OCI-LY1 (cell line): ENCODE results near the gene NCOR1.
A peak's percentile ranks its signal among the peaks of the same experiment; 100 is the strongest.
"Not testable (repeated sequence)": the region's sequence is repeated elsewhere in the genome, so short reads cannot be mapped to it uniquely, and the experiment has no call there.

Experiments used
- H2AFZ ChIP-seq: fragments of 200-600 bp; sonication (generic), shearing (Covaris generic); 2 replicates; pipeline ENCODE4 v1.6.0; 2014; ENCODE audit warnings: antibody characterized with exemption, mild to moderate bottlenecking, low read length
- H3F3A ChIP-seq: fragments of 200-600 bp; sonication (generic), shearing (Covaris generic); 2 replicates; pipeline ENCODE4 v1.6.0; 2014; ENCODE audit warnings: mild to moderate bottlenecking, antibody characterized with exemption, low read length, moderate library complexity; ENCODE audit not compliant: insufficient read depth
- H3K27ac ChIP-seq: fragments of 200-600 bp; sonication (generic); 2 replicates; pipeline ENCODE4 v1.5.1; 2014; ENCODE audit warnings: low read length, mixed run types, mild to moderate bottlenecking, low read depth; ENCODE audit not compliant: poor library complexity, severe bottlenecking
- H3K27me3 ChIP-seq: fragments of 200-600 bp; sonication (generic); 2 replicates; pipeline ENCODE4 v1.6.0; 2014; ENCODE audit warnings: antibody characterized with exemption, mild to moderate bottlenecking, low read length, moderate library complexity; ENCODE audit not compliant: insufficient read depth
- H3K36me3 ChIP-seq: fragments of 200-600 bp; sonication (generic); 2 replicates; pipeline ENCODE4 v1.6.1; 2014; ENCODE audit warnings: mild to moderate bottlenecking, antibody characterized with exemption, low read length, moderate library complexity, mixed read lengths; ENCODE audit not compliant: insufficient read depth
- H3K4me1 ChIP-seq: fragments of 200-600 bp; sonication (generic); 2 replicates; pipeline ENCODE4 v1.5.1; 2014; ENCODE audit warnings: mild to moderate bottlenecking, low read length, moderate library complexity; ENCODE audit not compliant: insufficient read depth, severe bottlenecking
- H3K4me2 ChIP-seq: fragments of 200-600 bp; sonication (generic), shearing (Covaris generic); 2 replicates; pipeline ENCODE4 v1.6.1; 2014; ENCODE audit warnings: low read length
- H3K4me3 ChIP-seq: fragments of 200-600 bp; sonication (generic); 2 replicates; pipeline ENCODE4 v1.5.1; 2014; ENCODE audit warnings: low read length, low read depth, mild to moderate bottlenecking, mixed read lengths; ENCODE audit not compliant: poor library complexity, severe bottlenecking
- H3K79me2 ChIP-seq: fragments of 200-600 bp; shearing (Covaris generic); 2 replicates; pipeline ENCODE4 v1.6.1; 2016; ENCODE audit warnings: mixed run types, low read length, mixed read lengths; ENCODE audit not compliant: insufficient read depth
- H3K9ac ChIP-seq: fragments of 200-600 bp; sonication (generic), shearing (Covaris generic); 2 replicates; pipeline ENCODE4 v1.6.1; 2014; ENCODE audit warnings: mild to moderate bottlenecking, low read length, mixed read lengths
- H3K9me2 ChIP-seq: fragments of 200-600 bp; sonication (generic), shearing (Covaris generic); 2 replicates; pipeline ENCODE4 v1.6.1; 2014; ENCODE audit warnings: low read depth, mild to moderate bottlenecking, low read length, mixed read lengths
- H3K9me3 ChIP-seq: fragments of 200-600 bp; shearing (Covaris generic); 2 replicates; pipeline ENCODE4 v1.6.1; 2014; ENCODE audit warnings: low read length, mixed read lengths
- H4K20me1 ChIP-seq: fragments of 200-600 bp; sonication (generic), shearing (Covaris generic); 2 replicates; pipeline ENCODE4 v1.6.0; 2016; ENCODE audit warnings: mild to moderate bottlenecking, low read length; ENCODE audit not compliant: insufficient read depth
- EZH2 ChIP-seq: fragments of 200-600 bp; sonication (generic), shearing (Covaris generic); IDR thresholded peaks from 2 replicates; pipeline ENCODE4 v1.8.0; 2017; ENCODE audit warnings: borderline replicate concordance, mixed run types, mild to moderate bottlenecking, antibody characterized with exemption, low read length, moderate library complexity, mixed read lengths
- TF ChIP-seq, protein P1 (sequence below): fragments of 200-600 bp; sonication (generic), shearing (Covaris generic); IDR thresholded peaks from 2 replicates; pipeline ENCODE4 v1.5.1; 2017; ENCODE audit warnings: mild to moderate bottlenecking, antibody characterized with exemption, low read length, moderate library complexity, mixed read lengths

The NCOR1 gene

DNA sequence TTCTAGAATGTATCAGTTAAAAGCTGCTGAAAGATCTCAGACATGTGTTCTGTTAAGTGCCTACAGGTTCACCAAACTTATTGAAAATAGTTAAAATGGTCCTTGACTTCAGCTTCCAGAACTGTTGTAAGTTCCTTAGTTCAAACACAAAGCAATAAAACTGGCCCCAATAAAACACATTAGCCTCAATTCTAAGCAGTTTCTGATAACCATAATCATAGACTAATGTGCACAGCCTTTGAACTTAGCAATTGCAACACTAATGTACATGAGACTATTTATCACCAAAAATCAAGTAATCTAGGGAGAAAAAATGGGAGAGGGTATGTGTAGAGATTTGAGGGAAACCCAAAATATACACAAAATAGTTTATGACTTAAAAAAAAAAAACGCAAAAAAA lies 17.1 kb upstream of the NCOR1 start:
- H3K9ac ChIP-seq, result no peak overlapping the region
- H3K4me3 ChIP-seq, result no peak overlapping the region
- no peaks in the 10 kb centered on the region for H3K9me2 ChIP-seq
- H4K20me1 ChIP-seq, result no peaks in the 10 kb centered on the region
- no peak for TF ChIP-seq EZH2
- TF ChIP-seq, protein P1, sequence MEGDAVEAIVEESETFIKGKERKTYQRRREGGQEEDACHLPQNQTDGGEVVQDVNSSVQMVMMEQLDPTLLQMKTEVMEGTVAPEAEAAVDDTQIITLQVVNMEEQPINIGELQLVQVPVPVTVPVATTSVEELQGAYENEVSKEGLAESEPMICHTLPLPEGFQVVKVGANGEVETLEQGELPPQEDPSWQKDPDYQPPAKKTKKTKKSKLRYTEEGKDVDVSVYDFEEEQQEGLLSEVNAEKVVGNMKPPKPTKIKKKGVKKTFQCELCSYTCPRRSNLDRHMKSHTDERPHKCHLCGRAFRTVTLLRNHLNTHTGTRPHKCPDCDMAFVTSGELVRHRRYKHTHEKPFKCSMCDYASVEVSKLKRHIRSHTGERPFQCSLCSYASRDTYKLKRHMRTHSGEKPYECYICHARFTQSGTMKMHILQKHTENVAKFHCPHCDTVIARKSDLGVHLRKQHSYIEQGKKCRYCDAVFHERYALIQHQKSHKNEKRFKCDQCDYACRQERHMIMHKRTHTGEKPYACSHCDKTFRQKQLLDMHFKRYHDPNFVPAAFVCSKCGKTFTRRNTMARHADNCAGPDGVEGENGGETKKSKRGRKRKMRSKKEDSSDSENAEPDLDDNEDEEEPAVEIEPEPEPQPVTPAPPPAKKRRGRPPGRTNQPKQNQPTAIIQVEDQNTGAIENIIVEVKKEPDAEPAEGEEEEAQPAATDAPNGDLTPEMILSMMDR, result no peak
- no peak overlapping the region for H3K4me2 ChIP-seq
- 0 out of 2 replicates have a peak, but pooled peaks cover 5% of the 10 kb centered on the region for H3K79me2 ChIP-seq
- no peaks in the 10 kb centered on the region; the same call in 1 of the 2 replicates for H3F3A ChIP-seq
- H3K27me3 ChIP-seq, result no peaks in the 10 kb centered on the region
- no peak overlapping the region for H3K27ac ChIP-seq
- H3K4me1 ChIP-seq, result peaks cover 12% of the 10 kb centered on the region
- H3K36me3 ChIP-seq, result peaks cover 10% of the 10 kb centered on the region
- H2AFZ ChIP-seq, result no peak overlapping the region
- no peaks in the 10 kb centered on the region for H3K9me3 ChIP-seq

DNA sequence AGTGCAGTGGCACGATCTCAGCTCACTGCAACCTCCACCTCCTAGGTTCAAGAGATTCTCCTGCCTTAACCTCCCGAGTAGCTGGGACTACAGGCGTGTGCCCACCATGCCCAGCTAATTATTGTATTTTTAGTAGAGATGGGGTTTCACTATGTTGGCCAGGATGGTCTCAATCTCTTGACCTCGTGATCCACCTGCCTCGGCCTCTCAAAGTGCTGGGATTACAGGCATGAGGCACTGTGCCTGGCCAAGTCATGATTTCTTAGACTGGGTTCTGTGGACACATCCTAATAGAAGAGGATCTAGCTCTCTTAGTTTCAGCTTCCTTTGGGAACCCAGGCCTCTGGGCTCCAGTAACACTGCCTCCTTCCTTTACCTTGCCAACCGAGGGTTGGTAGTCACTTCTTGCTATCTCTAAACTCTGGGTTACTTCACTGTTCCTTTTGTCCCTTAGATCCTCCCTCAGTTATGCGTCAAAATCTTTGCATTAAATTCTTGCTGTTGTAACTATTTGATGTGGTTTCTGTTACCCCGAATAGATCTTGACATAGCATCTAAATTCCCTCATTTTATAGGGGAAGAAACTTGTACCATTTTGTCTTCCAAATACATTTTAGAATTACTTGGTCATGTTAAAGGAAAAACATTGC lies 14.7 kb upstream of the NCOR1 start:
- H3K27ac ChIP-seq, H3K79me2 ChIP-seq, H3K4me3 ChIP-seq, H3K9me2 ChIP-seq, H3K27me3 ChIP-seq, H4K20me1 ChIP-seq, H2AFZ ChIP-seq, H3K9me3 ChIP-seq, H3F3A ChIP-seq, H3K9ac ChIP-seq, H3K4me2 ChIP-seq, H3K36me3 ChIP-seq: not testable (repeated sequence)
- H3K4me1 ChIP-seq, result peaks cover 12% of the 10 kb centered on the region

DNA sequence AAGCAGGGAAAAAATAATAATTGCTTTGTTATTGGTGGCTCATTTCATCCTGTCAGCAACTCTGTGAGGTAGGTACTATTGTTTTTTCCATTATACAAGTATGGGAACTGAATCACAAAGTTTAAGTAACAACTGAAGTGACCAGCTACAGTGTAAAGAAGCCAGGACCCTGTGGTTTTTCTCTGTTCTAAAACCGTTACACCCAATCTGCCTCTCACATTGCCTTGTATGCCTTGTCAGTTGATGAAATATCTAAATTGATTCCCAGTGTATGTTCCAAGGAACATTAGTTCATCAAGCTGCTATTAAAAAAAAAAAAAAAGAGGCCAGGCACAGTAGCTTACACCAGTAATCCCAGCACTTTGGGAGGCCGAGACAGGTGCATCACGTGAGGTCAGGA lies 7.1 kb upstream of the NCOR1 start:
- no peak overlapping the region for H3K27ac ChIP-seq
- peaks cover 10% of the 10 kb centered on the region; the same call in 1 of the 2 replicates for H3K36me3 ChIP-seq
- H3K4me1 ChIP-seq, result peaks cover 13% of the 10 kb centered on the region
- no peaks in the 10 kb centered on the region for H3F3A ChIP-seq
- no peak for TF ChIP-seq EZH2
- TF ChIP-seq, protein P1, result no peak
- no peaks in the 10 kb centered on the region for H3K9me2 ChIP-seq
- H3K27me3 ChIP-seq, result no peaks in the 10 kb centered on the region
- no peak overlapping the region for H3K4me3 ChIP-seq
- no peaks in the 10 kb centered on the region for H4K20me1 ChIP-seq
- H2AFZ ChIP-seq, result no peak overlapping the region
- H3K4me2 ChIP-seq, result no peak overlapping the region
- H3K9me3 ChIP-seq, result no peaks in the 10 kb centered on the region
- peaks cover 24% of the 10 kb centered on the region for H3K79me2 ChIP-seq
- H3K9ac ChIP-seq, result no peak overlapping the region

DNA sequence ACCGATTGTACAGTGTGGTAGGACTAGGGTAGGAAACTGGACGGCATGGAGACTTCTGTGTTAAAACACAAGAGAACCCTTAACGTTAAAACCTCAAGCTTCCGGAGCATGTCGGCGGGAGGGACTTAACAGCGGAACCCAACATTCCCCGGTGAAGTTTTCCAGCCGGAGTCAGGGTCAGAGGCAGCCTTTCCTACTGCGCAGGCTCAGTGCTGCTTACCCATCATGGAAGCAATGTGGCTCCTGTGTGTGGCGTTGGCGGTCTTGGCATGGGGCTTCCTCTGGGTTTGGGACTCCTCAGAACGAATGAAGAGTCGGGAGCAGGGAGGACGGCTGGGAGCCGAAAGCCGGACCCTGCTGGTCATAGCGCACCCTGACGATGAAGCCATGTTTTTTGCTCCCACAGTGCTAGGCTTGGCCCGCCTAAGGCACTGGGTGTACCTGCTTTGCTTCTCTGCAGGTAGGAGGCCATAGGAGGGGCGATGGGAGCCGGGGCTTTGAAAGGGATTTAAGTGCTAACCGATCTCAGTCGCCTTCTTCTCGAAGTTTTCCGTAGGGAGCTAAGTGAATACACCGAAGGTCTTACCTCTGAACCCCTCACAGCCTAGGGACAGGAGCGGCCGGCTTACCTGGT lies 1.8 kb upstream of the NCOR1 start, which contains the start of gene PIGL:
TSS of gene PIGL (plus strand) at position 209 of the 634 bp plus-strand sequence. CDS start at position 226, 17 bp downstream.
- no peaks in the 10 kb centered on the region for H3K27me3 ChIP-seq
- no peak for TF ChIP-seq EZH2
- TF ChIP-seq, protein P1, result no peak
- H3K79me2 ChIP-seq, result peaks cover 58% of the 10 kb centered on the region
- peak within 1 kb of the TSS; percentile 97 for H3K4me2 ChIP-seq
- H3K36me3 ChIP-seq, result peaks cover 10% of the 10 kb centered on the region; the same call in 1 of the 2 replicates
- peaks cover 47% of the 10 kb centered on the region for H3K4me1 ChIP-seq
- H3K9me3 ChIP-seq, result no peaks in the 10 kb centered on the region
- peak within 1 kb of the TSS; percentile 88 for H3K27ac ChIP-seq
- H3K9me2 ChIP-seq, result no peaks in the 10 kb centered on the region
- peak within 1 kb of the TSS; percentile 81 for H3K9ac ChIP-seq
- H2AFZ ChIP-seq, result peak within 1 kb of the TSS; percentile 58; the same call in 1 of the 2 replicates
- H3K4me3 ChIP-seq, result peak within 1 kb of the TSS; percentile 84
- H3F3A ChIP-seq, result no peaks in the 10 kb centered on the region
- H4K20me1 ChIP-seq, result no peaks in the 10 kb centered on the region

DNA sequence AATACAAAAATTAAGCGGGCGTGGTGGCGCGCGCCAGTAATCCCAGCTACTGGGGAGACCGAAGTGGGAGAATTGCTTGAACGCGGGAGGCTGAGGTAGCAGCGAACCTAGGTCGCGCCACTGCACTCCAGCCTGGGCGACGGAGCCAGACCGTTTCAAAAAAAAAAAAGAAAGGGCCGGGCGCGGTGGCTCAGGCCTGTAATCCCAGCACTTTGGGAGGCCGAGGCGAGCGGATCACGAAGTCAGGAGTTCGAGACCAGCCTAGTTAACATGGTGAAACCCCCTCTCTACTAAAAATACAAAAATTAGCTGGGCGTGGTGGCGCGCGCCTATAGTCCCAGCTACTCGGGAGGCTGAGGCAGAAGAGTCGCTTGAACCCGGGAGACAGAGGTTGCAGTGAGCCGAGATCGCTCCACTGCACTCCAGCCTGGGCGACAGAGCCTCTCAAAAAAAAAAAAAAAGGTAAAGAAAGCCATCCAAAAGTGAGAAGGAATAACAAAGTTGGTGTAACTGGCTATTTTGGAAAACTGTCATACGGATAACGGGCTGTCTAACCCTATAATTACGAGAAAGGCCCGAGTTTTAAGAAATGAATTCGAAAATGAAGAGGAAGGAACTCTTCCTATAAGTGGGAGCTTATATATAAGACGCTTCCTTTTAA lies 1.1 kb upstream of the NCOR1 start:
- H3K27ac ChIP-seq, result peak overlapping the region; percentile 88
- H3K79me2 ChIP-seq, result peaks cover 61% of the 10 kb centered on the region
- H3K27me3 ChIP-seq, H3K9me3 ChIP-seq, H4K20me1 ChIP-seq, H3K9me2 ChIP-seq, H3F3A ChIP-seq: not testable (repeated sequence)
- H2AFZ ChIP-seq, result peak overlapping the region; percentile 58; the same call in 1 of the 2 replicates
- H3K4me3 ChIP-seq, result peak overlapping the region; percentile 84
- H3K36me3 ChIP-seq, result peaks cover 10% of the 10 kb centered on the region; the same call in 1 of the 2 replicates
- H3K4me2 ChIP-seq, result peak overlapping the region; percentile 97
- peak overlapping the region; percentile 81 for H3K9ac ChIP-seq
- H3K4me1 ChIP-seq, result peaks cover 51% of the 10 kb centered on the region
